SK-N-SH (cell line): ENCODE results near the gene RHOBTB3. TPM values are rescaled to one million over a fixed set of nuclear protein-coding genes. Genes with fewer than 3 reads are reported as not detected.
A peak's percentile ranks its signal among the peaks of the same experiment; 100 is the strongest.

ENCODE experiments used
- CTCF ChIA-PET: fragments of 300-600, 350-600 bp; formaldehyde crosslinking; extraction: SDS; loops from one replicate; lab custom pipeline; 2021; lab: Yijun Ruan, JAX
- POLR2A ChIA-PET: fragments of 350-600 bp; sonication (Branson Sonifier 250); formaldehyde crosslinking; extraction: SDS; loops from one replicate; lab custom pipeline; 2020; ENCODE audit warnings: antibody characterized with exemption, inconsistent platforms; lab: Yijun Ruan, JAX
- DNase-seq: peaks from one replicate; pipeline ENCODE4 v3.0.0; 2012
- H2AFZ ChIP-seq: fragments of 200-600 bp; sonication (generic); 2 replicates; pipeline ENCODE4 v1.8.1; 2016; ENCODE audit warnings: antibody characterized with exemption, mild to moderate bottlenecking, low read depth
- H3F3A ChIP-seq: fragments of 200-600 bp; sonication (generic); replicated peaks from 2 replicates; pipeline ENCODE3; 2016; ENCODE audit warnings: antibody characterized with exemption, mild to moderate bottlenecking; ENCODE audit not compliant: insufficient read depth
- H3K27ac ChIP-seq, 2 experiments: fragments of 200-500 bp in 1 of 2; fragments of 200-600 bp in 1 of 2; sonication (Bioruptor generic) in 1 of 2; sonication (generic), shearing (Covaris generic) in 1 of 2; 2 replicates each; pipeline versions ENCODE4 v1.5.1 to v1.6.1; 2014 to 2016; ENCODE audit warnings: low read depth in 2 of 2, inconsistent platforms in 1 of 2, low read length in 1 of 2, mild to moderate bottlenecking in 1 of 2, mixed read lengths in 1 of 2
- H3K27me3 ChIP-seq: fragments of 200-600 bp; sonication (generic), shearing (Covaris generic); 2 replicates; pipeline ENCODE4 v1.6.1; 2016; ENCODE audit warnings: mixed run types; ENCODE audit not compliant: insufficient read depth
- H3K36me3 ChIP-seq, 2 experiments: fragments of 200-500 bp in 1 of 2; fragments of 200-600 bp in 1 of 2; sonication (Bioruptor generic) in 1 of 2; sonication (generic) in 1 of 2; replicated peaks in 1 of 2; 2 replicates each; pipeline versions ENCODE3 to v1.5.1; 2014 to 2016; ENCODE audit warnings: low read length in 1 of 2, mild to moderate bottlenecking in 1 of 2; ENCODE audit not compliant: insufficient read depth in 2 of 2, control insufficient read depth in 1 of 2
- H3K4me1 ChIP-seq, 2 experiments: fragments of 200-500 bp in 1 of 2; fragments of 200-600 bp in 1 of 2; sonication (Bioruptor generic) in 1 of 2; sonication (generic), shearing (Covaris generic) in 1 of 2; 2 replicates each; pipeline versions ENCODE4 v1.5.1 to v1.6.1; 2014 to 2016; ENCODE audit warnings: low read depth in 1 of 2, low read length in 1 of 2, mixed run types in 1 of 2; ENCODE audit not compliant: insufficient read depth in 2 of 2, control insufficient read depth in 1 of 2
- H3K4me2 ChIP-seq: fragments of 200-600 bp; sonication (generic), shearing (Covaris generic); 2 replicates; pipeline ENCODE4 v1.6.1; 2017; ENCODE audit warnings: mixed run types
- H3K4me3 ChIP-seq, 2 experiments: fragments of 200-500 bp in 1 of 2; fragments of 200-600 bp in 1 of 2; sonication (Bioruptor generic) in 1 of 2; sonication (generic), shearing (Covaris generic) in 1 of 2; 2 replicates each; pipeline versions ENCODE4 v1.5.1 to v1.8.1; 2014 to 2016; ENCODE audit warnings: low read depth in 2 of 2, inconsistent platforms in 1 of 2, low read length in 1 of 2, mild to moderate bottlenecking in 1 of 2, mixed read lengths in 1 of 2, moderate library complexity in 1 of 2
- H3K79me2 ChIP-seq: fragments of 200-600 bp; sonication (generic); 2 replicates; pipeline ENCODE4 v1.8.1; 2017; ENCODE audit warnings: mild to moderate bottlenecking; ENCODE audit not compliant: insufficient read depth
- H3K9ac ChIP-seq: fragments of 200-600 bp; sonication (generic); 2 replicates; pipeline ENCODE4 v1.6.1; 2017; ENCODE audit warnings: mixed run types
- H3K9me2 ChIP-seq: fragments of 200-600 bp; sonication (generic); 2 replicates; pipeline ENCODE4 v1.6.1; 2017; ENCODE audit warnings: mixed run types
- H3K9me3 ChIP-seq: fragments of 200-600 bp; sonication (generic); 2 replicates; pipeline ENCODE4 v1.6.1; 2017; ENCODE audit warnings: mixed run types, mild to moderate bottlenecking, moderate library complexity
- H4K20me1 ChIP-seq: fragments of 200-600 bp; sonication (generic); 2 replicates; pipeline ENCODE4 v1.6.1; 2017; ENCODE audit warnings: mild to moderate bottlenecking, mixed run types; ENCODE audit not compliant: insufficient read depth
- CHD2 ChIP-seq: fragments of 150-350 bp; IDR thresholded peaks from 2 replicates; pipeline ENCODE4 v1.6.1; 2018; ENCODE audit warnings: low read length; ENCODE audit not compliant: partially characterized antibody
- CTCF ChIP-seq: fragments of 200-600 bp; sonication (generic); IDR thresholded peaks from 2 replicates; pipeline ENCODE4 v1.6.1; 2017; ENCODE audit warnings: antibody characterized with exemption, mild to moderate bottlenecking, moderate library complexity
- ELF1 ChIP-seq: IDR thresholded peaks from 2 replicates; pipeline ENCODE4 v1.4.0; 2012
- EP300 ChIP-seq, 2 experiments: IDR thresholded peaks; 2 replicates each; pipeline versions ENCODE4 v1.4.0 to v1.6.1; 2012; ENCODE audit warnings: borderline replicate concordance in 1 of 2, low read depth in 1 of 2, low read length in 1 of 2
- EZH2phosphoT487 ChIP-seq: fragments of 200-600 bp; sonication (generic); IDR thresholded peaks from 2 replicates; pipeline ENCODE4 v1.6.1; 2017; ENCODE audit warnings: low read depth, mixed run types, mild to moderate bottlenecking, antibody characterized with exemption, moderate library complexity, borderline replicate concordance
- FOSL2 ChIP-seq: IDR thresholded peaks from 2 replicates; pipeline ENCODE4 v1.4.0; 2012; ENCODE audit warnings: low read depth, mild to moderate bottlenecking, moderate library complexity, borderline replicate concordance
- FOXJ3 ChIP-seq: sonication (generic); formaldehyde crosslinking; IDR thresholded peaks from 2 replicates; pipeline ENCODE4 v1.5.1; 2020; ENCODE audit warnings: mild to moderate bottlenecking, missing genetic modification reagents
- FOXM1 ChIP-seq: IDR thresholded peaks from 2 replicates; pipeline ENCODE4 v1.4.0; 2012; ENCODE audit warnings: low read depth, mild to moderate bottlenecking
- GABPA ChIP-seq: IDR thresholded peaks from 2 replicates; pipeline ENCODE4 v1.4.0; 2012; ENCODE audit warnings: low read depth, mild to moderate bottlenecking
- GATA2 ChIP-seq: sonication (generic); formaldehyde crosslinking; IDR thresholded peaks from 2 replicates; pipeline ENCODE4 v1.5.0; 2020; ENCODE audit warnings: mild to moderate bottlenecking, missing genetic modification reagents
- IRF3 ChIP-seq: fragments of 150-350 bp; IDR thresholded peaks from 2 replicates; pipeline ENCODE4 v1.6.1; 2016; ENCODE audit warnings: mild to moderate bottlenecking, low read depth, low read length
- MAX ChIP-seq: IDR thresholded peaks from 2 replicates; pipeline ENCODE4 v1.4.0; 2012; ENCODE audit warnings: low read depth
- NFIC ChIP-seq: IDR thresholded peaks from 2 replicates; pipeline ENCODE4 v1.4.0; 2012; ENCODE audit warnings: borderline replicate concordance
- NRF1 ChIP-seq: IDR thresholded peaks from 2 replicates; pipeline ENCODE4 v1.6.1; 2012; ENCODE audit warnings: low read depth, mild to moderate bottlenecking, low read length
- PBX3 ChIP-seq: IDR thresholded peaks from 2 replicates; pipeline ENCODE4; 2012
- POLR2AphosphoS5 ChIP-seq: IDR thresholded peaks from 2 replicates; pipeline ENCODE4 v1.6.1; 2012; ENCODE audit warnings: low read depth, low read length
- RAD21 ChIP-seq: IDR thresholded peaks from 2 replicates; pipeline ENCODE4 v1.6.1; 2012; ENCODE audit warnings: mild to moderate bottlenecking, low read length
- RCOR1 ChIP-seq: fragments of 150-350 bp; IDR thresholded peaks from 2 replicates; pipeline ENCODE4 v1.6.1; 2017; ENCODE audit warnings: antibody characterized with exemption, low read length
- REST ChIP-seq: IDR thresholded peaks from 2 replicates; pipeline ENCODE4 v1.6.1; 2012; ENCODE audit warnings: mild to moderate bottlenecking, low read depth, low read length, moderate library complexity
- RFX5 ChIP-seq: IDR thresholded peaks from 2 replicates; pipeline ENCODE4 v1.6.1; 2012; ENCODE audit warnings: mild to moderate bottlenecking, improper control_type of control experiment, low read length
- SMC3 ChIP-seq: IDR thresholded peaks from 2 replicates; pipeline ENCODE4 v1.6.1; 2012; ENCODE audit warnings: low read depth, low read length, improper control_type of control experiment
- TAF1 ChIP-seq: IDR thresholded peaks from 2 replicates; pipeline ENCODE4 v1.6.1; 2012; ENCODE audit warnings: low read depth, mild to moderate bottlenecking, low read length, moderate library complexity, borderline replicate concordance
- TEAD4 ChIP-seq: IDR thresholded peaks from 2 replicates; pipeline ENCODE4 v1.4.0; 2012; ENCODE audit warnings: mild to moderate bottlenecking, borderline replicate concordance; ENCODE audit not compliant: insufficient read depth
- YY1 ChIP-seq: IDR thresholded peaks from 2 replicates; pipeline ENCODE4 v1.4.0; 2012; ENCODE audit warnings: low read depth, mild to moderate bottlenecking
- ZBTB33 ChIP-seq: IDR thresholded peaks from 2 replicates; pipeline ENCODE4 v1.4.0; 2012; ENCODE audit warnings: low read depth, borderline replicate concordance
- WGBS: methylation state at CpG from one replicate; pipeline ENCODE4 v1.1.6; 2017; ENCODE audit warnings: low lambda C conversion rate; 5-methylcytosine and 5-hydroxymethylcytosine counted together
- polyA plus RNA-seq, 3 experiments: library from polyadenylated mRNA; depleted of rRNA; stranded (reverse); fragments of >200 nt; gene quantifications; 2 replicates each; pipeline ENCODE4 v1.2.3, GENCODE V29; 2012

Gene RHOBTB3
- polyA plus RNA-seq, 1 of the 3 experiments (the other 2 are of a cell fraction): 59.3 TPM

GRCh38 chr5:95727764-95728191 is 3.4 kb upstream of the RHOBTB3 start:
- Histone ChIP-seq H3K9me2 (no peaks in the 10 kb centered on the region), H3K27me3 (no peaks in the 10 kb centered on the region), H3K9ac (no peak overlapping the region), H3K79me2 (peaks cover 14% of the 10 kb centered on the region), H3K9me3 (no peaks in the 10 kb centered on the region), H4K20me1 (no peaks in the 10 kb centered on the region), H3K27ac (peak overlapping the region in 1 of 2 experiments; percentile 88; a peak in 2 of 4 replicates), H3K4me3 (no peak overlapping the region), H2AFZ (no peak overlapping the region), H3F3A (peaks cover 6% of the 10 kb centered on the region), H3K4me1 (peaks cover 31 to 40% of the 10 kb centered on the region in 2 experiments; a peak in 3 of 4 replicates), H3K4me2 (no peak overlapping the region), H3K36me3 (no peaks in the 10 kb centered on the region)
- CTCF ChIA-PET: interaction anchor here (3.9 kb wide), 1 partner anchor 64 kb away, joined by 13 read pairs; no protein-coding TSS in a partner anchor
- WGBS: 75% methylated on average over 2 of the region's 2 CpGs
- DNase-seq: peak; percentile 31
- POLR2A ChIA-PET: no interaction called here
- no peak for TF ChIP-seq NRF1
- TF ChIP-seq IRF3: no peak
- TF ChIP-seq EP300 (IDR thresholded peaks at IDR 0.05; ENCODE audit: borderline replicate concordance in 1 of 2, low read depth in 1 of 2, low read length in 1 of 2): peak in 1 of 2 experiments; percentile 61; a peak in 2 of 4 replicates
- no peak for TF ChIP-seq SMC3
- no peak; the same call in 1 of the 2 replicates for TF ChIP-seq NFIC
- TF ChIP-seq RFX5: no peak
- TF ChIP-seq CHD2: peak; percentile 31
- TF ChIP-seq PBX3: peak; percentile 39; the same call in 1 of the 2 replicates
- TF ChIP-seq YY1: no peak
- TF ChIP-seq RCOR1: 0 out of 2 replicates have a peak, but pooled peaks have one; percentile 23
- no peak for TF ChIP-seq FOXJ3 (CRISPR knock-in tag)
- TF ChIP-seq TEAD4: no peak
- TF ChIP-seq REST: no peak
- TF ChIP-seq POLR2AphosphoS5: no peak
- no peak for TF ChIP-seq GABPA
- TF ChIP-seq GATA2 (CRISPR knock-in tag): peak; percentile 26; the same call in 1 of the 2 replicates
- TF ChIP-seq MAX: no peak
- TF ChIP-seq CTCF: no peak
- no peak for TF ChIP-seq EZH2phosphoT487
- no peak for TF ChIP-seq FOXM1
- no peak for TF ChIP-seq ELF1
- no peak for TF ChIP-seq RAD21
- TF ChIP-seq TAF1: no peak
- TF ChIP-seq FOSL2: no peak
- no peak for TF ChIP-seq ZBTB33
